ENCODE results near the gene GADD45G.

Gene GADD45G

DNA sequence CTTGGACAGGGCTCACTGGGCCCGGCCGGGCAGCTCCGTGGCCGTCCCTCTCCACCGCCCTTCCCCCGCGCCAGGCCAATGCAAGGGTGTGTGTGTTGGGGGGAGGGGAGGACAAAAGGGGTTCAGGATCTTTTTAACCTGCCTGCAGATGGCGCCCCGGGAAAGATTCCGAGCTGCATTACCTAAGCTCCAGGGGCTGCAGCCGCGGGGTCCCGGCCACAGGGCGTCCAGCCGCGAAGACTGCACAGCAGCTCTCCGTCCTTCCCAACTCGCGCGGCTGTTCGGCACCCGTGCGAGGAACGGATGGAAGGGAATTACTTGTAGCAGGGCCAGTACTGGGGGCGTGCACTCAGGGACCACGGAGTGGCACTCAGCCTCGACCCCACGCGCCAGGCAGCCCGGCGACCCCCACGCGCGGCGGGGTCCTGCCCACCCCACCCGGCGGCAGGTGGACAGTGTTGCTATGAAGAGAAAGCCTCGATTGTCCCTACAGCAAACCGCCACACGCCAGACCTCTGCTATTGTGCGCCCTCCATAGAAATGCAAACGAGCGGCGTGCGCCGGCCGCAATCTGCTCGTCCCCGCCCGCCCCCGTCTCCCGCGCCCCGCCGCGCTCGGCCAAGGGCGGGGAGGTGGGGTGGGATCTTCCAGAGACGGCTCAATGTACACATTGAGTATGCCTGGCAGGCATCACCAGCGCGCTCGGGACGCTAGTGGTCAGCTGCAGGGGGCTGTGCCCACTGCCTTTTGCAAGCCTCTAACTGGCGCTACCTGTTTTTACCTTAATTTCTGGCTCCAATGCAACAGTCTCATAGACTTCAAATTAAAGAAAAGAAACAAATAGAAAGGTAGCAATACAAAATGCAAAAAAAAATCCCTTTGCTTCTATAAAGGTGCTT, 796 bp upstream of the GADD45G start:
- peak overlapping the region; percentile 75 for H3K4me3 ChIP-seq
- DNase-seq (ENCODE audit: low read depth, low spot score), result no peak
- H3K27ac ChIP-seq, result no peak overlapping the region
- H3K9me3 ChIP-seq (ENCODE audit: low read depth, low read length), result no peaks in the 10 kb centered on the region
- H3K36me3 ChIP-seq (ENCODE audit: insufficient read depth, low read length), result no peaks in the 10 kb centered on the region
- TF ChIP-seq POLR2AphosphoS5 (IDR thresholded peaks at IDR 0.05; ENCODE audit: borderline replicate concordance, low read depth, low read length) (no peak), EZH2 (IDR thresholded peaks at IDR 0.05) (peak; percentile 61)
- no peak overlapping the region for H3K9ac ChIP-seq (ENCODE audit: insufficient read length)

DNA sequence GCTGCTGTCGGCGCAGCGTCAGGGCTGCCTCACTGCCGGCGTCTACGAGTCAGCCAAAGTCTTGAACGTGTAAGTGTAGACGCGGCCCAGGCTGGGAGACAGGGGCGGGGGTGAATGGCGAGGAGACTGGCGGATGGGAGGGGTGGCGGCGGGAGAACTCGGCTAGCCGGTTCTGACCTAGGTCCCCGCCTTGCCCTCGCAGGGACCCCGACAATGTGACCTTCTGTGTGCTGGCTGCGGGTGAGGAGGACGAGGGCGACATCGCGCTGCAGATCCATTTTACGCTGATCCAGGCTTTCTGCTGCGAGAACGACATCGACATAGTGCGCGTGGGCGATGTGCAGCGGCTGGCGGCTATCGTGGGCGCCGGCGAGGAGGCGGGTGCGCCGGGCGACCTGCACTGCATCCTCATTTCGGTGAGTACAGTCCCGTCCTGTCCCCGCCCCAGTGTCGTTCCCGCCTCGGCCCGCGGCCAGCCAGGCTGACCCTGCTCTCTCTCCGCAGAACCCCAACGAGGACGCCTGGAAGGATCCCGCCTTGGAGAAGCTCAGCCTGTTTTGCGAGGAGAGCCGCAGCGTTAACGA, 745 bp downstream of the GADD45G start:
- peak overlapping the region; percentile 75 for H3K4me3 ChIP-seq
- no peak for DNase-seq (ENCODE audit: low read depth, low spot score)
- no peak overlapping the region for H3K9ac ChIP-seq (ENCODE audit: insufficient read length)
- no peak for TF ChIP-seq FOXP2 (optimal IDR thresholded peaks at IDR 0.05; ENCODE audit: control extremely low read depth, extremely low read length, insufficient read depth)
- no peak for TF ChIP-seq POLR2AphosphoS5 (IDR thresholded peaks at IDR 0.05; ENCODE audit: borderline replicate concordance, low read depth, low read length)
- no peak for TF ChIP-seq EZH2 (IDR thresholded peaks at IDR 0.05)
- H3K27ac ChIP-seq, result no peak overlapping the region
- H3K9me3 ChIP-seq (ENCODE audit: low read depth, low read length), result no peaks in the 10 kb centered on the region
- H3K36me3 ChIP-seq (ENCODE audit: insufficient read depth, low read length), result no peaks in the 10 kb centered on the region

DNA sequence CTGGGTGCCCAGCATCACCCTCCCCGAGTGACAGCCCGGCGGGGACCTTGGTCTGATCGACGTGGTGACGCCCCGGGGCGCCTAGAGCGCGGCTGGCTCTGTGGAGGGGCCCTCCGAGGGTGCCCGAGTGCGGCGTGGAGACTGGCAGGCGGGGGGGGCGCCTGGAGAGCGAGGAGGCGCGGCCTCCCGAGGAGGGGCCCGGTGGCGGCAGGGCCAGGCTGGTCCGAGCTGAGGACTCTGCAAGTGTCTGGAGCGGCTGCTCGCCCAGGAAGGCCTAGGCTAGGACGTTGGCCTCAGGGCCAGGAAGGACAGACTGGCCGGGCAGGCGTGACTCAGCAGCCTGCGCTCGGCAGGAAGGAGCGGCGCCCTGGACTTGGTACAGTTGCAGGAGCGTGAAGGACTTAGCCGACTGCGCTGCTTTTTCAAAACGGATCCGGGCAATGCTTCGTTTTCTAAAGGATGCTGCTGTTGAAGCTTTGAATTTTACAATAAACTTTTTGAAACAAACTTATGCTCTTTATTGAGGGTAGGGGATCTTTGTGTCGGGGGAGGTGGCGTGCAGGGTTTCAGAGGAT, 1.3 kb downstream of the GADD45G start:
- no peak for DNase-seq (ENCODE audit: low read depth, low spot score)

DNA sequence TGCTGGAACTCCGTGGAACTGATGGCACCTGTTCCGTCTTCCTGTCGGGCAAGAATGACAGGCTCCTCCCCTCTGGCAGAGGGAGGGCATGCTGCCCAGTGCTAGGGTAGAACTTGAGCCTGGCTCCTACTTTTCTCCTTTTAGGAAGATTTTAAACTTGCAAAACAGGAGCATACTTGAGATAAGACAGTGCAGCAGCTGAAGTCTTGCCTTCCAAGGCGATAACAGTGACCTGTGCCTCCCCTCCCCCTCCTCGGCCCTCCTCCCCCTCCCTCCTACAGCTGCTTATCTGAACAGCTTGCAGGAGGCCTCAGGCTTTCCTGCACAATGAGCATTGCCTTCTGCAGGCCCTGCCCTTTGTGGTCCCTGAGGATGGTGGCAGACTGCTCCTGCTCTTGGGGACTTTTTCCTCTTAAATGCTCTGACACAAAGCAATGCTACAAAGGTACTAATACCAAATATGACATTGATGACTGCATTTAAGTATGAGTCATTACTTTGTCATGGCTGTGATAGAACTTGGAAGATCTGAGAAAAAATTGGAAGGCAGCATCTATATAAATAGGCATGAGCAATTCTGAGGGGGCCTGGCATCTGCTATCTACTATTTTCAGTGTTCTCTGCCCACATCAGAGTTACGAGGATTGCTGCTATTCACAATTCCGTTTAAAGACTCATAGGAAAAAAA, 2.0 kb downstream of the GADD45G start:
- DNase-seq (ENCODE audit: low read depth, low spot score), result no peak
- Histone ChIP-seq H3K9me3 (ENCODE audit: low read depth, low read length) (no peaks in the 10 kb centered on the region), H3K36me3 (ENCODE audit: insufficient read depth, low read length) (no peaks in the 10 kb centered on the region), H3K9ac (ENCODE audit: insufficient read length) (no peak overlapping the region), H3K27ac (no peak overlapping the region), H3K4me3 (no peak overlapping the region)
- TF ChIP-seq FOXP2 (optimal IDR thresholded peaks at IDR 0.05; ENCODE audit: control extremely low read depth, extremely low read length, insufficient read depth) (no peak), EZH2 (IDR thresholded peaks at IDR 0.05) (no peak), POLR2AphosphoS5 (IDR thresholded peaks at IDR 0.05; ENCODE audit: borderline replicate concordance, low read depth, low read length) (no peak)

More for the DNA sequence above, 1.3 kb downstream of the GADD45G start:
- Histone ChIP-seq H3K27ac (no peak overlapping the region), H3K9me3 (ENCODE audit: low read depth, low read length) (no peaks in the 10 kb centered on the region), H3K4me3 (peak overlapping the region; percentile 75; the same call in 1 of the 2 replicates), H3K9ac (ENCODE audit: insufficient read length) (no peak overlapping the region), H3K36me3 (ENCODE audit: insufficient read depth, low read length) (no peaks in the 10 kb centered on the region)
- TF ChIP-seq POLR2AphosphoS5 (IDR thresholded peaks at IDR 0.05; ENCODE audit: borderline replicate concordance, low read depth, low read length) (no peak), EZH2 (IDR thresholded peaks at IDR 0.05) (no peak), FOXP2 (optimal IDR thresholded peaks at IDR 0.05; ENCODE audit: control extremely low read depth, extremely low read length, insufficient read depth) (no peak)

DNA sequence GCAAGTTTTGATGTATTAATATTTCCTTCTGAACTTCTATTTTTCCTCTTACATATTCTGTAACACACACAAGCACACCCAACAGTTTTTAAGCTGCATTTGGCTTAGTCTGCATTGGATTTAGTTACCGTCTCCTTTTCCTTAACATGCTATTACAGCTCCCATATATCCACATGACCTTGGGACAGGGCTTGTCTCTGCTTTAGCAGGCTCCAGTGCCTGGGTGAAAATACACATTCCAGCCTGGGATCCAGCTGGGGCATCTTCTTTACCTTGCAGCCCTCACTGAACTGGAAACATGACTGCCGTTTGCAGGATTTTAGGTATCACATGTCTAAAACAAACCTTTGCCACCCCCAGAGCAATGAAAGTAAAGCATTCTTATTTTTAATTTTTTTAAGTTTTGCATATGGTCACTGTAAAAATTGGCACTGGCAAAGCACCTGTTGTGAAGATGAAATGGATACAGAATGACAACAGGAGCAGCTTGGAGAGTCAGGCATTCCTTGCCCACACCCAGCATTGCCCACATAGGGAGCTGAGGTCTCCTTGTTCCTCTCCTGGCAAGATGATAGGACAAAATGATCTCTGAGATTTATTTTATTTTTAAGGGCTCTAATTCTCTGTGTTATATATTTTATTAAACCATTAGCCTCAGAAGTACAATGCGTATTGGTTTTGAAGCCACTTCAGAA, 4.0 kb downstream of the GADD45G start:
- no peak for DNase-seq (ENCODE audit: low read depth, low spot score)
- Histone ChIP-seq H3K36me3 (ENCODE audit: insufficient read depth, low read length) (no peaks in the 10 kb centered on the region), H3K4me3 (no peak overlapping the region), H3K27ac (no peak overlapping the region), H3K9ac (ENCODE audit: insufficient read length) (no peak overlapping the region), H3K9me3 (ENCODE audit: low read depth, low read length) (no peaks in the 10 kb centered on the region)
- TF ChIP-seq POLR2AphosphoS5 (IDR thresholded peaks at IDR 0.05; ENCODE audit: borderline replicate concordance, low read depth, low read length), result no peak
- TF ChIP-seq EZH2 (IDR thresholded peaks at IDR 0.05), result no peak

DNA sequence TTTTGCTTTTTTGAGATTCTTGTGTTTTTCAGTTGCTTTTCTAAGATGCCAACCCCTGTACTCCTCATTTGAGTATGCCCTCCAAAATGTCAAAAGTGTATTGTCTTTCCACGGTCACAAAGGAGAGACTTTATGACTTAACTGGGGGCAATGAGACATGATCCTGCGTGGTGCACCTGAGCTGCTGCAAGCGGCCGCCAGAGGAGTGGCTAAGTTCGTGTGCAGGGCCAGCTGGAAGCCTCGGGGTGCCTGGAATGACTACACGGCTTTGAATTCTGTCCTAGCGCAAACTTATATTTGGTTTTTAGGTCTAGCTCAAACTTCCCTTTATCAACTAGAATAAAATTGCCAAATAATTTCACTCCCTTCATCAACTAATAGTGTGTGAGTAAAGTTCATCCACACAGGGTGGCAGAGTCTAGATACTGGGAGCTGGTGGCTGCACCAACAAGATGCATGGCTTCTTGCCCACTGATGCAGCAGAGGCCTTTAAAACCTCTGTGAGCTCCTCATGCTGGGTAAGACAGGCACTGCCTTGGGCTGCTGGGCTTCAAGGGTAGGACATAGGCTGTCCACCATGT, 4.7 kb downstream of the GADD45G start:
- TF ChIP-seq EZH2 (IDR thresholded peaks at IDR 0.05) (no peak), FOXP2 (optimal IDR thresholded peaks at IDR 0.05; ENCODE audit: control extremely low read depth, extremely low read length, insufficient read depth) (no peak), POLR2AphosphoS5 (IDR thresholded peaks at IDR 0.05; ENCODE audit: borderline replicate concordance, low read depth, low read length) (no peak)
- no peak for DNase-seq (ENCODE audit: low read depth, low spot score)
- no peaks in the 10 kb centered on the region for H3K36me3 ChIP-seq (ENCODE audit: insufficient read depth, low read length)

DNA sequence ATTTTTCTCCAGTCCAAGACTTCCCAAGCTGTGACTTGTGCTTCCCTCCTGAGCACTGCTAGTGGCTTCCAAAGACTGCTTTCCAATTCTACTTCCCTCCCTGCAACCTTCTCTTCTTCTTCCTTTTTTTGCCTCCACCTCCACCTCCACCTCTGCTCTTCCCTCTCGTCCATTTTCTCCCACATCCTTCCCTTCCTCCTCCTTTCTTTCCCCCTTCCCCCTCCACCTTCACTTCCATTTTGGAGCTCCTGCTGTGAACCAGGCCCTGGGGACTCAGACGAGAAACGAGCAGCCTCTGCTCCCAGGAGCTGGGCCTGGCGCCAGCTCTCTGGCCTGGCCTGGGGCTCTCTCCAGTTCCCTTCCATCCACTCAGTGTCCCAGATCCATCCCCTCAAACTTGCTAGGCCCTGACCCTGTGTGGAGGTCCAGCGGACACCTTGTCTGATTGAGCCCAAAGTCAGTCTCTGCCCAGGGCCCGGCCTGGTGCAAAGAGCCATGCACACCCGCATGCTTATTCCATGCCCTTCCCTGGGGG, 5.6 kb downstream of the GADD45G start:
- Histone ChIP-seq H3K4me3 (no peak overlapping the region), H3K9me3 (ENCODE audit: low read depth, low read length) (no peaks in the 10 kb centered on the region), H3K9ac (ENCODE audit: insufficient read length) (no peak overlapping the region), H3K27ac (no peak overlapping the region), H3K36me3 (ENCODE audit: insufficient read depth, low read length) (no peaks in the 10 kb centered on the region)
- DNase-seq (ENCODE audit: low read depth, low spot score), result no peak
- TF ChIP-seq FOXP2 (optimal IDR thresholded peaks at IDR 0.05; ENCODE audit: control extremely low read depth, extremely low read length, insufficient read depth), result no peak

More for the DNA sequence above, 4.7 kb downstream of the GADD45G start:
- no peak overlapping the region for H3K9ac ChIP-seq (ENCODE audit: insufficient read length)
- H3K4me3 ChIP-seq, result no peak overlapping the region
- no peak overlapping the region for H3K27ac ChIP-seq
- no peaks in the 10 kb centered on the region for H3K9me3 ChIP-seq (ENCODE audit: low read depth, low read length)
